ENCODE data around the gene TSHZ2. TPM values are rescaled to one million over a fixed set of nuclear protein-coding genes. Genes with fewer than 3 reads are reported as not detected.
A peak's percentile ranks its signal among the peaks of the same experiment; 100 is the strongest.

The TSHZ2 gene
- total RNA-seq, 5 donors from 2014 or later (not counting 1 experiment from before 2014, with no cell fraction given), result 20.2 to 42.9 (median 25.8) TPM

GRCh38 chr20:53071833-53072232 lies 99.7 kb downstream of the TSHZ2 start:
- no peak overlapping the region for H3K4me3 Mint-ChIP-seq
- peak overlapping the region in 1 of 2 donors; percentile 83 for H3K27ac Mint-ChIP-seq
- ChIA-PET CTCF (no interaction called here), POLR2A (no interaction called here)
- DNase-seq, result no peak
- H3K36me3 Mint-ChIP-seq, result peaks cover 16% of the 10 kb centered on the region
- Histone ChIP-seq H3K27me3 (replicated peaks in 1 of 2; ENCODE audit: control insufficient read depth in 2 of 2, extremely low read depth in 1 of 2, insufficient read depth in 2 of 2, low read length in 1 of 2) (peaks cover 0 to 4% of the 10 kb centered on the region in 2 experiments), H3K4me1 (ENCODE audit: control insufficient read depth in 1 of 2, extremely low read depth in 1 of 2, insufficient read depth in 2 of 2, low read length in 2 of 2) (peaks cover 0 to 6% of the 10 kb centered on the region in 2 experiments), H3K4me3 (ENCODE audit: control insufficient read depth in 1 of 2, extremely low read depth in 1 of 2, low read length in 1 of 2) (no peak overlapping the region), H3K27ac (ENCODE audit: low read length) (no peak overlapping the region), H3K9me3 (no peaks in the 10 kb centered on the region), H3K36me3 (ENCODE audit: control insufficient read depth in 2 of 2, extremely low read depth in 1 of 2, insufficient read depth in 1 of 2, low read length in 1 of 2) (no peaks in the 10 kb centered on the region)
- H3K4me1 Mint-ChIP-seq, result peaks cover 22 to 39% (median 23%) of the 10 kb centered on the region in 3 donors
- no peak for ATAC-seq (replicated peaks in 1 of 4)
- peaks cover 0 to 12% (median 0%) of the 10 kb centered on the region in 3 donors for H3K9me3 Mint-ChIP-seq
- no CpG with 5 or more reads among the region's 8 CpGs for WGBS (ENCODE audit: insufficient coverage)
- H3K27me3 Mint-ChIP-seq, result peaks cover 6 to 15% of the 10 kb centered on the region in 2 donors

GRCh38 chr20:53072923-53073579 lies 100.9 kb downstream of the TSHZ2 start:
- Histone ChIP-seq H3K4me1 (ENCODE audit: control insufficient read depth in 1 of 2, extremely low read depth in 1 of 2, insufficient read depth in 2 of 2, low read length in 2 of 2) (peaks cover 0 to 6% of the 10 kb centered on the region in 2 experiments), H3K9me3 (no peaks in the 10 kb centered on the region), H3K27me3 (replicated peaks in 1 of 2; ENCODE audit: control insufficient read depth in 2 of 2, extremely low read depth in 1 of 2, insufficient read depth in 2 of 2, low read length in 1 of 2) (peaks cover 0 to 4% of the 10 kb centered on the region in 2 experiments), H3K4me3 (ENCODE audit: control insufficient read depth in 1 of 2, extremely low read depth in 1 of 2, low read length in 1 of 2) (no peak overlapping the region), H3K27ac (ENCODE audit: low read length) (no peak overlapping the region), H3K36me3 (ENCODE audit: control insufficient read depth in 2 of 2, extremely low read depth in 1 of 2, insufficient read depth in 1 of 2, low read length in 1 of 2) (no peaks in the 10 kb centered on the region)
- Mint-ChIP-seq H3K27ac (no peak overlapping the region), H3K36me3 (peaks cover 4% of the 10 kb centered on the region), H3K9me3 (peaks cover 0 to 4% (median 0%) of the 10 kb centered on the region in 3 donors), H3K27me3 (peaks cover 6 to 14% of the 10 kb centered on the region in 2 donors), H3K4me3 (no peak overlapping the region), H3K4me1 (peaks cover 22 to 39% (median 23%) of the 10 kb centered on the region in 3 donors)
- CTCF ChIA-PET, result interaction anchor here in 1 of 2 donors (0.7 kb wide), 1 partner anchor 44 kb away, joined by 3 read pairs; no protein-coding TSS in a partner anchor
- POLR2A ChIA-PET, result no interaction called here
- ATAC-seq (replicated peaks in 1 of 4), result no peak
- no peak for DNase-seq
- 80% methylated on average over 1 of the region's 1 CpG for WGBS (ENCODE audit: insufficient coverage)

- Mint-ChIP-seq H3K4me3 (no peak overlapping the region), H3K4me1 (peaks cover 22 to 39% (median 23%) of the 10 kb centered on the region in 3 donors), H3K27ac (no peak overlapping the region), H3K36me3 (no peaks in the 10 kb centered on the region), H3K9me3 (peaks cover 0 to 4% (median 0%) of the 10 kb centered on the region in 3 donors), H3K27me3 (peaks cover 3 to 9% of the 10 kb centered on the region in 2 donors)
- peaks cover 0 to 6% of the 10 kb centered on the region in 2 experiments for H3K4me1 ChIP-seq (ENCODE audit: control insufficient read depth in 1 of 2, extremely low read depth in 1 of 2, insufficient read depth in 2 of 2, low read length in 2 of 2)
- ChIA-PET CTCF (interaction anchor here in 1 of 2 donors (0.7 kb wide), 1 partner anchor 45 kb away, joined by 3 read pairs; no protein-coding TSS in a partner anchor), POLR2A (no interaction called here)
- no CpG with 5 or more reads among the region's 4 CpGs for WGBS (ENCODE audit: insufficient coverage)
- ATAC-seq (replicated peaks in 1 of 4) (no peak), DNase-seq (no peak)
- no peaks in the 10 kb centered on the region for H3K9me3 ChIP-seq
- no peaks in the 10 kb centered on the region for H3K36me3 ChIP-seq (ENCODE audit: control insufficient read depth in 2 of 2, extremely low read depth in 1 of 2, insufficient read depth in 1 of 2, low read length in 1 of 2)
- H3K27me3 ChIP-seq (replicated peaks in 1 of 2; ENCODE audit: control insufficient read depth in 2 of 2, extremely low read depth in 1 of 2, insufficient read depth in 2 of 2, low read length in 1 of 2), result peaks cover 0 to 4% of the 10 kb centered on the region in 2 experiments
- no peak overlapping the region for H3K4me3 ChIP-seq (ENCODE audit: control insufficient read depth in 1 of 2, extremely low read depth in 1 of 2, low read length in 1 of 2)
- H3K27ac ChIP-seq (ENCODE audit: low read length), result no peak overlapping the region
Measured at GRCh38 chr20:53073636-53074415, 101.7 kb downstream of the TSHZ2 start.

GRCh38 chr20:53074811-53075314 lies 102.7 kb downstream of the TSHZ2 start:
- ATAC-seq (replicated peaks in 1 of 4), result no peak
- Histone ChIP-seq H3K27me3 (replicated peaks in 1 of 2; ENCODE audit: control insufficient read depth in 2 of 2, extremely low read depth in 1 of 2, insufficient read depth in 2 of 2, low read length in 1 of 2) (peaks cover 0 to 4% of the 10 kb centered on the region in 2 experiments), H3K4me3 (ENCODE audit: control insufficient read depth in 1 of 2, extremely low read depth in 1 of 2, low read length in 1 of 2) (no peak overlapping the region), H3K9me3 (no peaks in the 10 kb centered on the region), H3K36me3 (ENCODE audit: control insufficient read depth in 2 of 2, extremely low read depth in 1 of 2, insufficient read depth in 1 of 2, low read length in 1 of 2) (no peaks in the 10 kb centered on the region), H3K27ac (ENCODE audit: low read length) (no peak overlapping the region), H3K4me1 (ENCODE audit: control insufficient read depth in 1 of 2, extremely low read depth in 1 of 2, insufficient read depth in 2 of 2, low read length in 2 of 2) (peaks cover 0 to 6% of the 10 kb centered on the region in 2 experiments)
- CTCF ChIA-PET, result no interaction called here
- POLR2A ChIA-PET, result no interaction called here
- no peak for DNase-seq
- no peak overlapping the region for H3K4me3 Mint-ChIP-seq
- H3K36me3 Mint-ChIP-seq, result no peaks in the 10 kb centered on the region
- no peak overlapping the region for H3K27ac Mint-ChIP-seq
- peaks cover 0 to 4% (median 0%) of the 10 kb centered on the region in 3 donors for H3K9me3 Mint-ChIP-seq
- no CpG with 5 or more reads among the region's 4 CpGs for WGBS (ENCODE audit: insufficient coverage)
- peaks cover 2 to 9% of the 10 kb centered on the region in 2 donors for H3K27me3 Mint-ChIP-seq
- H3K4me1 Mint-ChIP-seq, result peaks cover 18 to 39% (median 20%) of the 10 kb centered on the region in 3 donors

- H3K27me3 Mint-ChIP-seq, result peaks cover 2 to 9% of the 10 kb centered on the region in 2 donors
- peaks cover 8 to 39% (median 17%) of the 10 kb centered on the region in 3 donors for H3K4me1 Mint-ChIP-seq
- 94% methylated on average over 3 of the region's 3 CpGs for WGBS (ENCODE audit: insufficient coverage)
- DNase-seq (no peak), ATAC-seq (replicated peaks in 1 of 4) (no peak)
- no peak overlapping the region for H3K27ac Mint-ChIP-seq
- H3K27me3 ChIP-seq (replicated peaks in 1 of 2; ENCODE audit: control insufficient read depth in 2 of 2, extremely low read depth in 1 of 2, insufficient read depth in 2 of 2, low read length in 1 of 2), result peaks cover 0 to 3% of the 10 kb centered on the region in 2 experiments
- CTCF ChIA-PET, result no interaction called here
- H3K36me3 Mint-ChIP-seq, result no peaks in the 10 kb centered on the region
- peaks cover 0 to 13% of the 10 kb centered on the region in 2 experiments for H3K4me1 ChIP-seq (ENCODE audit: control insufficient read depth in 1 of 2, extremely low read depth in 1 of 2, insufficient read depth in 2 of 2, low read length in 2 of 2)
- no peaks in the 10 kb centered on the region for H3K9me3 ChIP-seq
- H3K4me3 Mint-ChIP-seq, result no peak overlapping the region
- POLR2A ChIA-PET, result no interaction called here
- no peaks in the 10 kb centered on the region for H3K36me3 ChIP-seq (ENCODE audit: control insufficient read depth in 2 of 2, extremely low read depth in 1 of 2, insufficient read depth in 1 of 2, low read length in 1 of 2)
- H3K9me3 Mint-ChIP-seq, result peaks cover 0 to 4% (median 0%) of the 10 kb centered on the region in 3 donors
- H3K27ac ChIP-seq (ENCODE audit: low read length), result no peak overlapping the region
- no peak overlapping the region for H3K4me3 ChIP-seq (ENCODE audit: control insufficient read depth in 1 of 2, extremely low read depth in 1 of 2, low read length in 1 of 2)
Measured at GRCh38 chr20:53076668-53077067, 104.5 kb downstream of the TSHZ2 start.

GRCh38 chr20:53077373-53078205 lies 105.4 kb downstream of the TSHZ2 start:
- Histone ChIP-seq H3K4me3 (ENCODE audit: control insufficient read depth in 1 of 2, extremely low read depth in 1 of 2, low read length in 1 of 2) (no peak overlapping the region), H3K4me1 (ENCODE audit: control insufficient read depth in 1 of 2, extremely low read depth in 1 of 2, insufficient read depth in 2 of 2, low read length in 2 of 2) (peaks cover 0 to 10% of the 10 kb centered on the region in 2 experiments), H3K27ac (ENCODE audit: low read length) (no peak overlapping the region), H3K36me3 (ENCODE audit: control insufficient read depth in 2 of 2, extremely low read depth in 1 of 2, insufficient read depth in 1 of 2, low read length in 1 of 2) (no peaks in the 10 kb centered on the region), H3K27me3 (replicated peaks in 1 of 2; ENCODE audit: control insufficient read depth in 2 of 2, extremely low read depth in 1 of 2, insufficient read depth in 2 of 2, low read length in 1 of 2) (no peaks in the 10 kb centered on the region), H3K9me3 (no peaks in the 10 kb centered on the region)
- ChIA-PET CTCF (no interaction called here), POLR2A (no interaction called here)
- no peak overlapping the region for H3K27ac Mint-ChIP-seq
- ATAC-seq (replicated peaks in 1 of 4) (no peak), DNase-seq (no peak)
- peaks cover 0 to 4% (median 0%) of the 10 kb centered on the region in 3 donors for H3K9me3 Mint-ChIP-seq
- no peak overlapping the region for H3K4me3 Mint-ChIP-seq
- WGBS (ENCODE audit: insufficient coverage), result no CpG with 5 or more reads among the region's 8 CpGs
- peaks cover 2 to 8% of the 10 kb centered on the region in 2 donors for H3K27me3 Mint-ChIP-seq
- H3K36me3 Mint-ChIP-seq, result no peaks in the 10 kb centered on the region
- H3K4me1 Mint-ChIP-seq, result peaks cover 8 to 45% (median 21%) of the 10 kb centered on the region in 3 donors

Data from T-cell (primary cell).